HEK293T (cell line): ENCODE results near the gene LRP1-AS.

Source experiments
- CTCF ChIA-PET: fragments of 350-600 bp; formaldehyde crosslinking; extraction: SDS; loops from one replicate; lab custom pipeline; 2021; ENCODE audit warnings: antibody characterized with exemption, inconsistent platforms; lab: Yijun Ruan, JAX
- POLR2A ChIA-PET: fragments of 350-600 bp; formaldehyde crosslinking; extraction: SDS; loops from one replicate; lab custom pipeline; 2020; ENCODE audit warnings: antibody characterized with exemption, inconsistent platforms; lab: Yijun Ruan, JAX
- DNase-seq: peaks from one replicate; pipeline ENCODE4 v3.0.0; 2012; ENCODE audit warnings: mixed read lengths; ENCODE audit errors: extremely low spot score
- ARNT ChIP-seq: fragments of 450-650 bp; IDR thresholded peaks from 2 replicates; pipeline ENCODE4 v1.6.1; 2017; ENCODE audit warnings: mild to moderate bottlenecking
- BHLHE40 ChIP-seq: fragments of 450-650 bp; IDR thresholded peaks from 2 replicates; pipeline ENCODE4 v1.6.1; 2016; ENCODE audit warnings: mild to moderate bottlenecking, moderate library complexity, borderline replicate concordance
- CTBP1 ChIP-seq: fragments of 450-650 bp; IDR thresholded peaks from 2 replicates; pipeline ENCODE4 v1.6.1; 2016; ENCODE audit warnings: borderline replicate concordance
- ELF4 ChIP-seq: fragments of 450-650 bp; IDR thresholded peaks from 2 replicates; pipeline ENCODE4 v1.6.1; 2017; ENCODE audit warnings: antibody characterized with exemption
- FOXA1 ChIP-seq: fragments of 450-650 bp; IDR thresholded peaks from 2 replicates; pipeline ENCODE4 v1.6.1; 2016; ENCODE audit warnings: mild to moderate bottlenecking
- FOXK2 ChIP-seq: fragments of 450-650 bp; IDR thresholded peaks from 2 replicates; pipeline ENCODE4 v1.6.1; 2016; ENCODE audit warnings: mild to moderate bottlenecking
- FOXM1 ChIP-seq: fragments of 450-650 bp; IDR thresholded peaks from 2 replicates; pipeline ENCODE4 v1.6.1; 2017; ENCODE audit warnings: mild to moderate bottlenecking, borderline replicate concordance
- HDGF ChIP-seq: fragments of 450-650 bp; IDR thresholded peaks from 2 replicates; pipeline ENCODE4 v1.6.1; 2017; ENCODE audit warnings: antibody characterized with exemption, borderline replicate concordance
- L3MBTL2 ChIP-seq: fragments of 450-650 bp; conservative IDR thresholded peaks from 2 replicates; pipeline ENCODE4 v1.6.1; 2016; ENCODE audit warnings: mild to moderate bottlenecking
- LEF1 ChIP-seq: fragments of 450-650 bp; IDR thresholded peaks from 2 replicates; pipeline ENCODE4 v1.6.1; 2017; ENCODE audit warnings: mild to moderate bottlenecking, borderline replicate concordance
- NFRKB ChIP-seq: fragments of 450-650 bp; IDR thresholded peaks from 2 replicates; pipeline ENCODE4 v1.6.1; 2016; ENCODE audit warnings: mild to moderate bottlenecking, moderate library complexity
- PKNOX1 ChIP-seq: fragments of 450-650 bp; IDR thresholded peaks from 2 replicates; pipeline ENCODE4 v1.6.1; 2016
- SP1 ChIP-seq: fragments of 450-650 bp; IDR thresholded peaks from 2 replicates; pipeline ENCODE4 v1.6.1; 2017
- SUZ12 ChIP-seq: fragments of 450-650 bp; IDR thresholded peaks from 2 replicates; pipeline ENCODE4 v1.6.1; 2016; ENCODE audit warnings: mild to moderate bottlenecking
- TARDBP ChIP-seq: fragments of 450-650 bp; IDR thresholded peaks from 2 replicates; pipeline ENCODE4 v1.6.1; 2016
- ZNF384 ChIP-seq: fragments of 450-650 bp; IDR thresholded peaks from 2 replicates; pipeline ENCODE4 v1.6.1; 2016

Gene LRP1-AS

GRCh38 chr12:57099047-57099714 is 48.2 kb downstream of the LRP1-AS start:
- ChIA-PET POLR2A (interaction anchor here (3.6 kb wide), 1 partner anchor 12 kb away, joined by 25 read pairs; the partner anchor contains the start of gene STAT6), CTCF (interaction anchor here (3.3 kb wide), 1 partner anchor 12 kb away, joined by 11 read pairs; the partner anchor contains the start of gene STAT6)
- TF ChIP-seq ELF4 (no peak), SP1 (no peak), FOXA1 (no peak), FOXK2 (no peak), FOXM1 (no peak), CTBP1 (no peak), LEF1 (no peak), TARDBP (no peak), HDGF (no peak), ARNT (no peak), ZNF384 (no peak), L3MBTL2 (no peak), BHLHE40 (no peak), PKNOX1 (no peak), NFRKB (no peak)
- DNase-seq = no peak

- ChIA-PET POLR2A (interaction anchor here (3.6 kb wide), 1 partner anchor 13 kb away, joined by 25 read pairs; the partner anchor contains the start of gene STAT6), CTCF (interaction anchor here (0.9 to 3.3 kb wide), 2 partner anchors 11 to 13 kb away, joined by 5 to 11 read pairs; partner anchors contain the start of gene STAT6)
- no peak for DNase-seq
- TF ChIP-seq PKNOX1 = no peak
Measured at GRCh38 chr12:57098546-57098945, 48.9 kb downstream of the LRP1-AS start.

- POLR2A ChIA-PET = interaction anchor here (3.6 kb wide), 1 partner anchor 14 kb away, joined by 25 read pairs; the partner anchor contains the start of gene STAT6
Measured at GRCh38 chr12:57097554-57097835, 49.9 kb downstream of the LRP1-AS start.

GRCh38 chr12:57096748-57097553 is 50.5 kb downstream of the LRP1-AS start:
- DNase-seq = no peak
- ChIA-PET POLR2A (interaction anchor here (2.3 to 3.6 kb wide), 2 partner anchors 15 kb away, joined by 14 to 25 read pairs; partner anchors contain the start of gene STAT6), CTCF (interaction anchor here (0.8 to 1.8 kb wide), 2 partner anchors 16 to 28 kb away, joined by 3 to 5 read pairs; no protein-coding TSS in a partner anchor)
- no peak for TF ChIP-seq PKNOX1
- no peak for TF ChIP-seq ELF4
- TF ChIP-seq NFRKB = no peak
- TF ChIP-seq FOXM1 = no peak
- TF ChIP-seq ZNF384 = no peak

More at GRCh38 chr12:57097554-57097835, 49.9 kb downstream of the LRP1-AS start:
- CTCF ChIA-PET = interaction anchor here (0.8 to 3.3 kb wide), 3 partner anchors 14 to 28 kb away, joined by 3 to 11 read pairs (median 5); partner anchors contain the start of gene STAT6
- no peak for DNase-seq
- TF ChIP-seq ARNT = no peak
- TF ChIP-seq BHLHE40 = no peak
- TF ChIP-seq FOXM1 = no peak
- TF ChIP-seq SUZ12 = no peak
- TF ChIP-seq PKNOX1 = no peak
- no peak for TF ChIP-seq ZNF384
- TF ChIP-seq FOXK2 = no peak
- TF ChIP-seq NFRKB = no peak
- no peak for TF ChIP-seq L3MBTL2
- no peak for TF ChIP-seq TARDBP
- no peak for TF ChIP-seq HDGF
- TF ChIP-seq SP1 = no peak
- TF ChIP-seq FOXA1 = no peak

- no peak for TF ChIP-seq CTBP1
- DNase-seq = no peak
- POLR2A ChIA-PET = interaction anchor here (1.2 to 4.7 kb wide), 3 partner anchors 10 to 18 kb away, joined by 4 to 23 read pairs (median 14); partner anchors contain the start of genes NEMP1 and STAT6
- CTCF ChIA-PET = interaction anchor here (1.2 to 1.8 kb wide), 2 partner anchors 16 to 27 kb away, joined by 3 to 5 read pairs; no protein-coding TSS in a partner anchor
Measured at GRCh38 chr12:57096099-57096572, 51.3 kb downstream of the LRP1-AS start.
